ENCODE results near the gene NR1H4.

- no peak for TF ChIP-seq EZH2 (optimal IDR thresholded peaks at IDR 0.05; ENCODE audit: low read depth, low read length)
- TF ChIP-seq, protein P1, sequence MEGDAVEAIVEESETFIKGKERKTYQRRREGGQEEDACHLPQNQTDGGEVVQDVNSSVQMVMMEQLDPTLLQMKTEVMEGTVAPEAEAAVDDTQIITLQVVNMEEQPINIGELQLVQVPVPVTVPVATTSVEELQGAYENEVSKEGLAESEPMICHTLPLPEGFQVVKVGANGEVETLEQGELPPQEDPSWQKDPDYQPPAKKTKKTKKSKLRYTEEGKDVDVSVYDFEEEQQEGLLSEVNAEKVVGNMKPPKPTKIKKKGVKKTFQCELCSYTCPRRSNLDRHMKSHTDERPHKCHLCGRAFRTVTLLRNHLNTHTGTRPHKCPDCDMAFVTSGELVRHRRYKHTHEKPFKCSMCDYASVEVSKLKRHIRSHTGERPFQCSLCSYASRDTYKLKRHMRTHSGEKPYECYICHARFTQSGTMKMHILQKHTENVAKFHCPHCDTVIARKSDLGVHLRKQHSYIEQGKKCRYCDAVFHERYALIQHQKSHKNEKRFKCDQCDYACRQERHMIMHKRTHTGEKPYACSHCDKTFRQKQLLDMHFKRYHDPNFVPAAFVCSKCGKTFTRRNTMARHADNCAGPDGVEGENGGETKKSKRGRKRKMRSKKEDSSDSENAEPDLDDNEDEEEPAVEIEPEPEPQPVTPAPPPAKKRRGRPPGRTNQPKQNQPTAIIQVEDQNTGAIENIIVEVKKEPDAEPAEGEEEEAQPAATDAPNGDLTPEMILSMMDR (IDR thresholded peaks at IDR 0.05; ENCODE audit: low read length): no peak
These were observed 65.5 kb downstream of the NR1H4 start for GRCh38 chr12:100539202-100539601.
